Pancreas (tissue), 10 donors: ENCODE results near the gene EVC. TPM values are rescaled to one million over a fixed set of nuclear protein-coding genes. Genes with fewer than 3 reads are reported as not detected.

Experiments
- ATAC-seq, 4 donors: fragments of 200-7000 bp; cut with Tn5 transposase; one replicate each; pipeline versions ENCODE4 v1.8.0 to v1.9.1; 2020; ENCODE audit warnings: mild to moderate bottlenecking in 4 of 4, moderate library complexity in 4 of 4
- DNase-seq, 6 donors: peaks; one replicate each; pipeline ENCODE4 v3.0.0-alpha.2; 2020
- FAIRE-seq: peaks from 2 replicates; lab custom pipeline; 2012; peaks lifted over from hg19 to GRCh38; lab: Jason Lieb, UNC
- H3K27ac ChIP-seq, 4 donors: fragments of 200-600 bp; sonication (generic); 1 replicate in 3 of 4; 2 replicates in 1 of 4; pipeline versions ENCODE4 v1.5.0 to v1.8.0; 2020
- H3K27me3 ChIP-seq, 4 donors: fragments of 200-600 bp; one replicate each; pipeline ENCODE4 v1.8.0; 2021
- H3K36me3 ChIP-seq, 3 donors: fragments of 200-600 bp; sonication (generic) in 1 of 3; one replicate each; pipeline versions ENCODE4 v1.5.0 to v1.8.0; 2020 to 2021
- H3K4me1 ChIP-seq, 3 donors: fragments of 200-600 bp; one replicate each; pipeline ENCODE4 v1.8.0; 2021
- H3K4me3 ChIP-seq, 4 donors: fragments of 200-600 bp; sonication (generic) in 2 of 4; one replicate each; pipeline versions ENCODE4 v1.5.0 to v1.8.0; 2020 to 2021
- H3K9me3 ChIP-seq, 4 donors: fragments of 200-600 bp; one replicate each; pipeline ENCODE4 v1.8.0; 2021
- WGBS, 2 donors: extraction: QIAGEN DNeasy Blood & Tissue Kit; methylation state at CpG; one replicate each; pipeline ENCODE4 v1.1.7; 2013; 5-methylcytosine and 5-hydroxymethylcytosine counted together
- intact Hi-C, 3 donors: fragments of 100-400 bp; cut with DNase I; formaldehyde crosslinking; loops; one replicate each; pipeline versions ENCODE4 v1.11.1 to v1.14.2; 2022
- polyA plus RNA-seq, 2 donors: library from polyadenylated mRNA; stranded (reverse); fragments of 200-250 nt; gene quantifications; one replicate each; pipeline ENCODE4 v1.2.3, GENCODE V29; 2013
- total RNA-seq, 6 donors: library from RNA; stranded (reverse); fragmentation: NEBNext Ultra II Directional in 4 of 6; extraction: Animal tissue kit (Norgen Biotek cat#: 25700) in 4 of 6; gene quantifications; one replicate each; pipeline versions ENCODE4 v1.2.1 to v1.2.4, GENCODE V29; 2021 to 2023
- TF ChIP-seq, protein P1 (sequence below), 4 donors: fragments of 200-600 bp; sonication (generic) in 3 of 4; IDR thresholded peaks; one replicate each; pipeline versions ENCODE4 v1.5.0 to v1.8.0; 2021; ENCODE audit warnings: antibody characterized with exemption in 4 of 4
- donor health status: healthy with polysubstance abuse.
- donor health status: DM: no; HTN: no; CAD: no; lungs with moderate emphysema.
- donor health status: DM: no; HTN: no; CAD: no.
- donor health status: control.
- donor health status: control.
- donor health status: Bipolar disorder and iron deficiency.
- donor health status: DM: yes; HTN: yes; CAD: no.
- donor health status: DM: no; HTN: no; CAD: no.
- donor health status: DM: no; HTN: no; CAD: no.
- donor health status: DM: yes; HTN: yes; CAD: no.

EVC gene
- total and polyA plus RNA-seq, 8 donors = 2.8 to 17.8 (median 11.9) TPM

DNA sequence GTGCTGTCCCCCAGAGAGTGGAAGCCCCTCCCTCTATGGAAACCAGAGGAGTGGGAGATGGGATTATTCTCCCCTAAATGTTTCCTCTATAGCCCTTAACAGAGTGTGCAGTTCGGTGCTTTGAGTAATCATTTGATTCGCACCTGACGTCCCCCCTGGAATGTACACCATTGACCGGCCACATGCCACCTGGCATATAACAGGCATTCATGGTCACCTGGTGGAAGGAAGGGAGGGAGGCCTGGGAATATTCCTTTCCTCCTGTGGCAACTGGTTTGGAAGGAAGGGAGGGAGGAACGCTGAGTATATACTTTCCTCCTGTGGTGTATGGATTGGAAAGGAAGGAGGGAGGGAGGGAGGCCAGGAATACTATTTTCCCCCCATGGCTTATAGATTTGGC, 104.6 kb downstream of the EVC start:
- DNase-seq (no peak), ATAC-seq (peak in 2 of 4 donors; percentile 54 to 71), FAIRE-seq (no peak)
- H3K27me3 ChIP-seq = no peaks in the 10 kb centered on the region
- TF ChIP-seq, protein P1, sequence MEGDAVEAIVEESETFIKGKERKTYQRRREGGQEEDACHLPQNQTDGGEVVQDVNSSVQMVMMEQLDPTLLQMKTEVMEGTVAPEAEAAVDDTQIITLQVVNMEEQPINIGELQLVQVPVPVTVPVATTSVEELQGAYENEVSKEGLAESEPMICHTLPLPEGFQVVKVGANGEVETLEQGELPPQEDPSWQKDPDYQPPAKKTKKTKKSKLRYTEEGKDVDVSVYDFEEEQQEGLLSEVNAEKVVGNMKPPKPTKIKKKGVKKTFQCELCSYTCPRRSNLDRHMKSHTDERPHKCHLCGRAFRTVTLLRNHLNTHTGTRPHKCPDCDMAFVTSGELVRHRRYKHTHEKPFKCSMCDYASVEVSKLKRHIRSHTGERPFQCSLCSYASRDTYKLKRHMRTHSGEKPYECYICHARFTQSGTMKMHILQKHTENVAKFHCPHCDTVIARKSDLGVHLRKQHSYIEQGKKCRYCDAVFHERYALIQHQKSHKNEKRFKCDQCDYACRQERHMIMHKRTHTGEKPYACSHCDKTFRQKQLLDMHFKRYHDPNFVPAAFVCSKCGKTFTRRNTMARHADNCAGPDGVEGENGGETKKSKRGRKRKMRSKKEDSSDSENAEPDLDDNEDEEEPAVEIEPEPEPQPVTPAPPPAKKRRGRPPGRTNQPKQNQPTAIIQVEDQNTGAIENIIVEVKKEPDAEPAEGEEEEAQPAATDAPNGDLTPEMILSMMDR (IDR thresholded peaks at IDR 0.05) = no peak
- H3K4me3 ChIP-seq = no peak overlapping the region
- H3K27ac ChIP-seq = no peak overlapping the region
- no peaks in the 10 kb centered on the region for H3K9me3 ChIP-seq
- WGBS, 2 donors = 86 to 91% methylated on average over 5 of the region's 5 CpGs
- intact Hi-C loops = loop anchor here in 1 of 3 donors (10.0 kb wide), 1 partner anchor 761 kb away; the partner anchor contains the start of gene STK32B
- H3K36me3 ChIP-seq = no peaks in the 10 kb centered on the region
- H3K4me1 ChIP-seq = no peaks in the 10 kb centered on the region

DNA sequence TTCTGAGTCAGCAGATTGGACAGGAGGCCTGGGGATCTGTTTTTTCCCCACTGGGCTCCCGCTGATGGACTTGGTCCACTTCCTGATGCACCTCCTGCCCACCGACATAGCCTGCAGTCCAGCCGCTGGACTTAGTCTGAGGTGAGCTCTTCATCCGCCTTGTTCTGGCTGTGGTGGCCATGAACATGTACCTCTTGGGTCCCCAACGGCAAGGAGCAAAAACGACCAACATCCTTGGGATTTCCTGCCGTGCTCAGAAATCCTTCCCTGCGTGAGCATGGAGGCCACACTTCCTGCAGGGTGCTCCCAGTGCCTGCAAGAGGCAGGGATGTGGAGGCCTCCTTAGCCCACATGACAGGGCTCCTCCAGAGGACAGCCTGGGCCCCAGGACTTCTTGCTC, 105.1 kb downstream of the EVC start:
- DNase-seq (no peak), ATAC-seq (no peak), FAIRE-seq (no peak)
- TF ChIP-seq, protein P1 (IDR thresholded peaks at IDR 0.05) = no peak
- H3K9me3 ChIP-seq = no peaks in the 10 kb centered on the region
- H3K27me3 ChIP-seq = no peaks in the 10 kb centered on the region
- H3K4me3 ChIP-seq = no peak overlapping the region
- no peaks in the 10 kb centered on the region for H3K4me1 ChIP-seq
- H3K36me3 ChIP-seq = no peaks in the 10 kb centered on the region
- 88 to 89% methylated on average over 8 of the region's 8 CpGs for WGBS, 2 donors
- H3K27ac ChIP-seq = no peak overlapping the region
- intact Hi-C loops = loop anchor here in 1 of 3 donors (10.0 kb wide), 1 partner anchor 761 kb away; the partner anchor contains the start of gene STK32B

DNA sequence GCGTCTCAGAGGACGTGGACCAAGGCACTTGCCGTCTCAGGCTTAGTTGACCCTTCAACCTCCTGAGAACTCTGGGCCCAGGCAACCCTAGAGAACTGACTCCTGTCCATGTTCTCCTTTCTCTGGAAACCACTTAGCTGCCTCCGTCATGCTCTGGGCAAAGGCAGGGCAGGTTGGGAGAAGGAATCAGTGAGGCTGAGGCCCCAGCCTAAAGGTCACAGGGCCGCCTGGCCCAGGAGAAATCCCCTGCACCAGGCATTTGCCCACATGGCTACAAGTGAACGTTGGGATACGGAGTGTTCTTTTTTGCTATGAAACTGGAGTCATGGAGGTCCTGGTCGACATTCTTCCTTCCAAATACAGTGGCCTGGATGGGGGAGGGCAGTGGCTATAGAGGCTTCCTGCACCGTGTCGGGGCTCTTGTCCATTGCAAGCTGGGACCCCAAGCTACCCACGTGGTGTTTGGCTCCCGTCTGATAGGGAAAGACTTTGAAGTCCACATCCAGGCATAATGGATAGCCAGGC, 105.9 kb downstream of the EVC start:
- Histone ChIP-seq H3K4me1 (no peaks in the 10 kb centered on the region), H3K27me3 (no peaks in the 10 kb centered on the region), H3K9me3 (no peaks in the 10 kb centered on the region), H3K27ac (no peak overlapping the region), H3K4me3 (no peak overlapping the region), H3K36me3 (no peaks in the 10 kb centered on the region)
- FAIRE-seq (no peak), DNase-seq (no peak), ATAC-seq (no peak)
- intact Hi-C loops = loop anchor here in 1 of 3 donors (10.0 kb wide), 1 partner anchor 762 kb away; the partner anchor contains the start of gene STK32B
- TF ChIP-seq, protein P1 (IDR thresholded peaks at IDR 0.05) = no peak
- WGBS, 2 donors = 88 to 93% methylated on average over 12 of the region's 12 CpGs

DNA sequence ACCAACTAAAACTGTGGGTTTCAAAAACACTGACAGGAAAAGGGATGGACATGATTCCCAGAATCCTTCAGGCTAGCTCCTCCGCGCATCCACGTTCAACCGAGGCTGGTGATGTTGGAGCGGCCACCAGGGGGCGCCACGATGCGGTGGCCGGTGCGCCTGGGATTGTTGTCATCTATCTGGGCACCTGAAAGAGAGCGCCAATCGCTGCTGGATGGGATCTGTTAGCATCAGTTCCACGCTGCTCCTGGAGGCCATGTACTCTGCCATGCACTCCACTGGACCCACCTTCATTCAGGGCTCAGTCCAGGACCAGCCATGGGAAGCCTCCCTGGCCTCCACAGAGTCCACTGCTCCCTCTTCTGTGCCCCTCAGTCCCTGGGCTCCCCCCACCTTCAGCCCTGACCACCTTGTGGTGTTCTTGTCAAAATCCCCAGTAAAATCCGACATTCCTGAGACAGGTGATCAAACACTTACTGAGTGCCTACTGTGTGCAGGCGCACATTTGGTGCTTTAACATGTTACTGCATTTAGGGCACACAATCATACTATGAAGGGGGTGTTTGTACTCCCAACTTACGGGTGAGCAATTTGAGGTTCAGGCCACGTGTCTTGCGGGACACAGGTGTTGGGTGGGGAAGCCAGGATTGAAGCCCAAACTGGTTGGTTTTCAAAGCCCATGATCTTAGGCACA, 110.8 kb downstream of the EVC start:
- H3K9me3 ChIP-seq = no peaks in the 10 kb centered on the region
- WGBS, 2 donors = 74 to 77% methylated on average over 18 of the region's 18 CpGs
- H3K27me3 ChIP-seq = no peaks in the 10 kb centered on the region
- H3K4me1 ChIP-seq = no peaks in the 10 kb centered on the region
- ATAC-seq (peak in 1 of 4 donors; percentile 21), FAIRE-seq (no peak), DNase-seq (no peak)
- H3K27ac ChIP-seq = no peak overlapping the region
- no peaks in the 10 kb centered on the region for H3K36me3 ChIP-seq
- H3K4me3 ChIP-seq = no peak overlapping the region
- intact Hi-C loops = no loop called here
- TF ChIP-seq, protein P1 (IDR thresholded peaks at IDR 0.05) = peak; percentile 7 to 41 (median 24)

DNA sequence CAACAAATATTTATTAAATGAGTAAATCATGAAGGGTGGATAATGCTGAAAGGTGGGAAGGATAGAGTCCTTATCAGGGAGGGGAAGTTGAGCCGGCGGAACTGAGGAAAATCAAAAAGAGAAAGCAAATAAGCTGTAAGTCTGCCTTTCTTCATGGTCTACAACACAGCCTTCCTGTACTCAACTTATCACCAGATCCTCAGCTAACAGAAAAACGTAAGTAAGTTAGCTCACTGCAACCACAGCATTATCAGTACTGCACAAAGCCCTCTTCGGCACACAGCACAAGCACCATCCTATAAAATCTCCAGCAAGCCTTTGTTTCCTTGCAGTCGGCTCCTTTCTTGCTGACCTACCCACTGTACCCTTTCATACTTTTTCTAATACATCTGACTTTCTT, 111.6 kb downstream of the EVC start:
- WGBS, 2 donors = 75 to 90% methylated on average over 5 of the region's 5 CpGs

More for the DNA sequence above, 111.6 kb downstream of the EVC start:
- FAIRE-seq = no peak
- intact Hi-C loops = no loop called here
- Histone ChIP-seq H3K27ac (no peak overlapping the region), H3K4me1 (no peaks in the 10 kb centered on the region), H3K4me3 (no peak overlapping the region), H3K9me3 (no peaks in the 10 kb centered on the region), H3K27me3 (no peaks in the 10 kb centered on the region), H3K36me3 (no peaks in the 10 kb centered on the region)
- ATAC-seq = no peak
- TF ChIP-seq, protein P1 (IDR thresholded peaks at IDR 0.05) = no peak
- DNase-seq = no peak
